T-helper 9 cell (primary cell): ENCODE data around the gene DPYSL3.
"Not testable (repeated sequence)": the region's sequence is repeated elsewhere in the genome, so short reads cannot be mapped to it uniquely, and the experiment has no call there.

Source experiments
- DNase-seq: peaks from one replicate; pipeline ENCODE4 v3.0.0-alpha.2; 2020
- total RNA-seq, 2 donors: gene quantifications; one replicate each; lab custom pipeline; 2026; lab: John Stamatoyannopoulos, UW

Gene DPYSL3
- total RNA-seq: 0 to 0.14 reads per million in 2 donors

GRCh38 chr5:147509710-147510651 lies at the start of gene DPYSL3:
Gene DPYSL3 (minus strand): TSS chr5:147510068. CDS start chr5:147509858, 210 bp downstream.
- no peak for DNase-seq

DNA sequence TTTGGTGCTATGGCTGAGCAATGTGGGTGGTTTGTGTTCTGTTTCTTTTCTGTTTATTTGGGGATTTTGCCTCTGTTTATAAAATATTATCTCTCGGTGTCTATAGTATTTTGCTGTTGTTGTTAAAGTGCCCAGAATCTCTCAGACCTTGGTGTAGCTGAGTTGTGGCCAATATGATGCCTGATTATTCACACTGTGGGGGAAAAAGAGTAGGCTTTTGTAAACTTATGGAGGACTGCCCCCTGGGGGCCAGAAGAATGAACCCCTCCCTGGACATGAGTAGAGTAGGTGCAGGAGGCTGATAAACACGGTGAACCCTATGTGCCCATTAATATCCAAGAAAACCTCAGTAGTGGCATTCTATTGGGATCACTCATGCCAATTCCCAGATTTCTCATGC lies 49.0 kb upstream of the DPYSL3 start:
- no peak for DNase-seq

DNA sequence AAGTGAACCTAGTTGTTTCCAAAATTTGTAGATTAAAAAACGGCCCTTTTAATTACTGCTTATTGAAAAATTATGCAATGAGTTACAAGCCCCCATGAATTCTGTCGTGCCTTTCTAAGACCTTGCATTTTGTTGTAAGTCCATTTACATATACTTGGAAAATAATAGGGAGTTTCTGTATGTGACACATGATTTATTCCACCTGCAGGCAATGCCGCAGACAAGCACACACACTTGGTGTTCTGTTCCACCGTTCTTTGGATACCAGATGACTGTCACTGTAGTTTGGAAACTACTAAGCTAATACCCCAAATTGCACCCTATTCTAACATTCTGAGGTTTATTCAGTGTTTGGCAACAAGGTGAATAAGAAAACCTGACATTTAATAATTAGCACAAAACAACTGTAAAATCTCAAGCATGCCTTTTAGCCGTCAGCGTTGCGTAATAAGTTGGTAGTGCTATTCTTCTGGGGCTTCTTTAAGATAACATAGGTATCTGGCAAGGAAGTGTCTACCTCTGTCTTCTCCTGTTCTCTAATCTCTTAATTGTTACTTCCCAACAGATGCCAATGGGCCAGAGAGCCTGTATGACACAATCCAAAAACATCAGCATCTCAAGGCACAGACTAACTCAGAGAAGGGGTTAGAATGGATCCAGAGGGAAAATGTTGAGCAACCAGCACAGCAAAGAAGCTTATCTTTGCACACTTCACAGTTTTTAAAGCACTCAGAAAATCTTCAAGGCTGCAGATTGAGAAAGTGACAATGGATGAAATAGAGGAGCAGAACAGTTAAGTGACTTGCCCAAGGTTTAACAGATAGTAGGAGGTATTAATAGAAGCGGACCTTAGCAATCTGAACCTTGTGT lies 48.2 kb upstream of the DPYSL3 start:
- DNase-seq: no peak

DNA sequence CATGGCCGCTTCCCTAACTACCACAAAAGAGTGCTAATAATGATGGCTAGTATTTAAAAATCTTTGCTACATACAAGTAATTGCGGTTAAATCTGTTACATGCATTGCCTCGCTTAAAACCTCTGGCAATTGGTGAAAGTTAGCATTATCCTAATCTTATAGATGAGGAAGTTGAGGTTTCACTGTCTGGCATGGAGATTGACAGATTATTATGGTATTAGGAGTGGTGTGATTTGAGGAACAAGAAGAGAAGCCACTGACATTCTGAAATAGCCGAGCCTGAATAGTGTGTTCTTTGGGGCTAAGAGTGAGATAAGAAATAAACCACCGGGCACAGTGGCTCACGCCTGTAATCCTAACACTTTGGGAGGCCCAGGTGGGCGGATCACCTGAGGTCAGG lies 45.3 kb upstream of the DPYSL3 start:
- DNase-seq: no peak

DNA sequence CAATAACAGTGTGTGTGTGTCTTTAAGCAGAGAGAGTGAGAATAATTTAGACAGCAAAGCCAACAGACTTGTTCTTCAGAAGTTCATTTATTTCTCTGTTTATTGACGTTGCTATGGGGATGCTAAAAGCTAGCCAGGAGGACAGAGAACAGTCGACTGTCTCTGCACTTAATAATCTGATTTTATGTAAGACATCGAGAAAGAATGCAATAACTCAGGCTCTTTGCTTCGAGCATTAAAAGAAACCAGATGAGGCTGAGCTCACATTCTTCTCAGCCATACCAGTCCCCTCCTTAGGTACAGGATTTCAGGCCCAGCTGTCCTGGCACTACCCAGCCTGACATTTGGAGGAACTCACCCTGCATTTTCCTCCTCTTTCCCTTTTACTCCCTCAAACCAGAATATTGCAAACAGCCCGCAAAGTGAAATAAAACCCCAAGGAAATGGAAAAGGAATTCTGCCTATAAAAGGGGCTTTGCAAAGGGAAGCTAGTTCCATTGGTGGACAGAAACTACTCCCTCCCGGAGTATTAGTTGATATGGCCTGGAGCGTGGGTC lies 44.5 kb upstream of the DPYSL3 start:
- no peak for DNase-seq

DNA sequence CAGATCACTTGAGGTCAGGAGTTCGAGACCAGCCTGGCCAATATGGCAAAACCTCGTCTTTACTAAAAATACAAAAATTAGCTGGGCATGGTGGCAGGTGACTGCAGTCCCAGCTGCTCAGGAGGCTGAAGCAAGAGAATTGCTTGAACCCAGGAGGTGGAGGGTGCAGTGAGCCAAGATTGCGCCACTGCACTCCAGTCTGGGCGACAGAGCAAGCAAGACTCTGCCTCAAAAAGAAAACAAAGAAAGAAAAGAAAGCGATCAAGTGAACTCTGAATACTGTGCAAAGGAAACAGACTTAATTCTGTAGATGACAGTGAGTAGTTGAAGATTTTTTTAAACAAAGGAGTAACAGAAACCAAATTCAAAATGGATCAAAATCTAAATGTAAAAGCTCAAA lies 43.9 kb upstream of the DPYSL3 start:
- not testable (repeated sequence) for DNase-seq

DNA sequence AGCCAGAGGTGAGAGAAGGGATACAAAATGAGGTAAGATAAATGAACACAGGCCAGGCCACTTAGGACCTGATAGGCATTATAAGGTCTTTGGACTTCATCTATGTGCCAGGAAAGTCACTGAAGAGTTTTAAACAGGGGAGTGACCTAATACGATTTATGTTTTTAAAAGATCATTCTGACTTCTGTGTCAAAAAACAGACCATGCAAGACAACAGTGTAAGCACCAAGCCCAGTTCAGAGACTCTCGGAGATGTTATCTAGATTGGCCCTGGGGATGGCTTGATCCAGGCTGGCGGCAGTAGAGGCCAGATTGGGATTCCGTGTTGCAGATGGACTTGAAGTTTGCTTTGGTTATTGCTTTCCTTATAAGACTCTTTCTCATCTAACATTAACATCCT lies 43.0 kb upstream of the DPYSL3 start:
- DNase-seq: no peak

- no peak for DNase-seq
Observed at GRCh38 chr5:147551677-147552076, 41.8 kb upstream of the DPYSL3 start.

- no peak for DNase-seq
Observed at GRCh38 chr5:147547730-147548129, 37.9 kb upstream of the DPYSL3 start.

- DNase-seq: no peak
Observed at GRCh38 chr5:147544556-147544955, 34.7 kb upstream of the DPYSL3 start.

- no peak for DNase-seq
Observed at GRCh38 chr5:147539053-147539452, 29.2 kb upstream of the DPYSL3 start.

DNA sequence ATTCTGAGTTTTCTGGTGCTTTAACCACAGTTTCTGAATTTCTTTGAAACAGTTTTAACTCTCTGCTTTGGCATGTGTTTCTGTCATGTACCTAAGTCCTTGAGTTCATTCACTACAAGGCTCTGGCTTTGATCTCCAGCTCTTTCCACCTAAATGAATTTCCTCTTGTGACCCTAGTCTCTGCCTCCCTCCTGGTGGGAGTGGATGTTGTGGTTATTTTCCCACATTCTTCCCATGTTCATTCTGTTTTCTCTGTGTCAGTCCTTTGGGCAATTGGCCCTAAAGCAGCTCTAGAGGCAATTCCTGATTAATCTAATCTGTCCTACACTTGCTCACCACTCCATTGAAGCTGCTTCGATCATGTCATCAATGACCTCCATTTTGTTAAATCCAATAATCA lies 28.4 kb upstream of the DPYSL3 start:
- no peak for DNase-seq

DNA sequence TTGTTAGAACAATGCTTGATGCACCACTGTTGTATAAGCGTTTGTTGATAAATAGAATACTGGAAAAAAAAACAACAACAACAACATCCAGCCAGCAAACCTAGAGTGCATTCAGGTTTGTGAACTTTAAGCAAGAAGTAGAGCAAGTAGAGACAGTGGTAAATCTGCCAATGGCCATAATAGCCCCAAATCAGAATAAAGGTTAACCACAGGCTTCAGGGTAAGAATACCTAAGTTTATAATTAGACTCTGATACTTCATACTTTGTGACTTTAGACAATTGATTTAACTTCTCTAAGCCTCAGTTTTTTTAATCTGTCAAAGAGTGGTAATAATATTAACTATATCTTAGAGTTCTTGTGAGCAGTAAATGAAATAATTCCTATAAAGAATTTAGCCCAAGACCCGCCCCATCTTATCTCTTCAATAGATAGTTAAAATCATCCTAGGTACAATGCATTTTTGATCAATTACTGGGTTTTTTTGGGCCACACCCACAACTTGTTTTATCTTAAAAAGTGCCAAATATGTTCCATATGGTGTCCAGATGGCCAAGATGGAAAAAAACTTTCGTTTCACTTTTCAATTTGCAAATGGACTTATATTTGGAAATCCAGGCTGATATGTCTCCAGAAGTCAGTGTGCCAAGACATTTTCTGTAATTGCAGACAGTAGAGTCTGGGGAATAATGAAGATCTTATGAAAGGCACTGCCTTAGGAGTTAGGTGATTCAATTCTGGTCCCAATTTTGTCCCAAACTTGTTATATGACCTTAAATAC lies 24.5 kb upstream of the DPYSL3 start:
- DNase-seq: no peak

- DNase-seq: no peak
Observed at GRCh38 chr5:147532156-147532555, 22.3 kb upstream of the DPYSL3 start.

DNA sequence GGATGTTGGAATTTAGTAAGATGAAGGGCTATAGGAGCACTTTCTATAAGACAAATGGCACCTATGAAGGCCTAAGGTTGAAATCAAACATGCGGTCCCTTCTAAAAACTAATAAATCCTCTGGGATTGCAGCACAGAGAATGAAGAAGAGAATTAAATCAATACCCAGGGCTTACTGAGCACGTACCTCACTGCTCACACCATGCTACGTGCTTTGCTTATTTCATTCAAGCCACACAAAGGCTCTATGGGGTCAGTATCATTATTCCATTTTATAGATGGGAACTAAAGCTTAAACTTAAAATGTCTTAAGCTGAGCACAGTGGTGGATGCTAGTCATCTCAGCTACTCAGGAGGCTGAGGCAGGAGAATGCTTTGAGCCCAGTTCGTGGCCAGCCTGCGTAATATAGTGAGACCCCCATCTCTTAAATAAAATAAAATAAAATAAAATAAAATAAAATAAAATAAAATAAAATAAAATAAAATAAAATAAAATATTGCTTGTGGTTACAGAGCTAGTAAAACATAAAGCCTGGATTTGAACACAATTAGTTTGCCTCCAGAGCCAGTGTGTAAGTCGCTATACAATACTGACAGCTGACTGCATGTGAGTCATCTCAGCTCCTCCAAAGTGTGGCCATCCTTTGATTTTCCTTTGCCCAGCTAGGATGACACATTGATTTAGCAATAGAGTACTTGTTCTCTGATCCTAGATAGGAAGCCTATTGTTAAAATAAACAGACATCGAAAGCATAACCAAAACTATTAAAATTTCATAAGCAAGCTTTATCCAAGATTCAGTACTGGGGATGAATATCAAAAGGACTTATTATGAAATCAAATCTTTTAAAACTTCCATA lies 20.9 kb upstream of the DPYSL3 start:
- no peak for DNase-seq

GRCh38 chr5:147523069-147523468 lies 13.2 kb upstream of the DPYSL3 start:
- DNase-seq: no peak

- DNase-seq: no peak
Observed at GRCh38 chr5:147522435-147522834, 12.6 kb upstream of the DPYSL3 start.

- no peak for DNase-seq
Observed at GRCh38 chr5:147520450-147520849, 10.6 kb upstream of the DPYSL3 start.

DNA sequence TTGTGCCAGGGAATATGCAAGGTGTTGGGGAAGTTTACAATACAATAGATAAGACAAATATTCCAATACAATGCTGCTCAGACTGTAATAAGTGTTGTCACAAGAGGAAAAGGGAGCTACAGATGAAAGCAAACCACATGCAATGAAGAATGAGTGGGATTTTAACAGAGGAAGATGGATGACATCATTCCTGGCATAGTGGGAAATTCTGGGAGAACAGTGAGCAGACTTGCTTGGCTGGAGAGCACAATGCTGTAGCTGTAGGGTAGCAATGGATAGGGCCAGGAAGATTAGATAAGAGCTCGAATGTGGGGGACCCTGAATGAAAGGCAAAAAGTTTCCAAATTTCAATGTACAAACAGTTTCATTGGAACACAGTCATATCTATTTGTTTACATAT lies 9.5 kb upstream of the DPYSL3 start:
- DNase-seq: no peak

DNA sequence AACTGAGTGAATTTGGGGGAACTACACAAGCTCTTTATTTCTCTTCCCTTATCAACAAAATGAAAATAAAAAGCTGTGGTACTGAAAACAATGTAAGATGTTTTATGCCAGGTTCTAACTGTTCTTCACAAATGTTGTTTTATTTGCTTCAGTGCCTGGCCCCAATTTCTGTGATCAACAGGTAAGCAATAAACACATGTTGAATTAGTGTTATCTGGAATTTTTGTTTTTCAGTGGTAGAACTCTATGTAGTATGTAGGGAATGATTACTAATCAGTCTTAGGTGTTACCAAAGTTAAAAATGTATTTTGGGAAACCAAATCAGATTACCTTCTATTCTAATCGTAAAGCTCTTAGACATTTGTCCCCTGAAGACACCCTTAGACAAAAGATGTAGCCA lies 7.5 kb upstream of the DPYSL3 start:
- no peak for DNase-seq

DNA sequence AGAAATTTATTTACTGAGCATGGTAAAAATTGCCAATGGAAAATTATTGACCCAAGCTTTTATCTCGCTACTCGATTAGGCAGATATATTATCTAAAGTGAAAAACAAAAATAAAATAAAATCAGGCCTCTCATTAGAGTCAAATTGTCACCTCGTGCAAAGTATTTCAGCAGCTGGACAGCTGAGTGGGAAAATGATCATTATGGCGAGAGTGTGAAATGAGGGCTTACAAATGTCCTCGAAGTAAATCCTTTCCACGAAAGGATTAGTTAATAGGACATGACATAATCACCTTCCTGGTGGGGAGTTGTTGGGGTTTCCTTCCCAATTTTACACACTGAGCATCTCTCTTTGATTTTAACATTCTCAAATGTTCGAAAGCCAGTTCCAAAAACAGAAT lies 5.4 kb upstream of the DPYSL3 start:
- DNase-seq: no peak
